ENCODE data around the gene CHST15. TPM values are rescaled to one million over a fixed set of nuclear protein-coding genes. Genes with fewer than 3 reads are reported as not detected.

Gene CHST15
- total and polyA plus RNA-seq, 3 donors from 2014 or later: 9.3 to 12.8 (median 11.5) TPM

- 86 to 91% methylated on average over 2 of the region's 2 CpGs for WGBS, 2 donors
- Histone ChIP-seq H3K4me3 (no peak overlapping the region), H3K27me3 (no peaks in the 10 kb centered on the region), H3K4me1 (no peaks in the 10 kb centered on the region), H3K27ac (no peak overlapping the region), H3K36me3 (ENCODE audit: low read depth, missing control alignments) (no peaks in the 10 kb centered on the region), H3K9me3 (no peaks in the 10 kb centered on the region)
- no peak for TF ChIP-seq CTCF (IDR thresholded peaks at IDR 0.05)
- no peak for TF ChIP-seq POLR2A (IDR thresholded peaks at IDR 0.05)
- intact Hi-C loops (cut with DNase I; ENCODE audit: low total_unique reads): no loop called here
- no peak for DNase-seq
These were observed 104.7 kb downstream of the CHST15 start for GRCh38 chr10:123988694-123989093.

GRCh38 chr10:123986736-123987135 is 106.7 kb downstream of the CHST15 start:
- Histone ChIP-seq H3K27me3 (no peaks in the 10 kb centered on the region), H3K4me3 (no peak overlapping the region), H3K27ac (no peak overlapping the region), H3K36me3 (ENCODE audit: low read depth, missing control alignments) (no peaks in the 10 kb centered on the region), H3K4me1 (no peaks in the 10 kb centered on the region), H3K9me3 (no peaks in the 10 kb centered on the region)
- no peak for DNase-seq
- intact Hi-C loops (cut with DNase I; ENCODE audit: low total_unique reads): no loop called here
- 24 to 41% methylated on average over 1 of the region's 1 CpG for WGBS, 2 donors
- TF ChIP-seq CTCF (IDR thresholded peaks at IDR 0.05): no peak
- no peak for TF ChIP-seq POLR2A (IDR thresholded peaks at IDR 0.05)

- no peaks in the 10 kb centered on the region for H3K36me3 ChIP-seq (ENCODE audit: low read depth, missing control alignments)
- peaks cover 3% of the 10 kb centered on the region for H3K4me1 ChIP-seq
- WGBS, 2 donors: 67 to 68% methylated on average over 4 of the region's 4 CpGs
- TF ChIP-seq POLR2A (IDR thresholded peaks at IDR 0.05) (no peak), CTCF (IDR thresholded peaks at IDR 0.05) (no peak)
- H3K27me3 ChIP-seq: no peaks in the 10 kb centered on the region
- H3K9me3 ChIP-seq: no peaks in the 10 kb centered on the region
- intact Hi-C loops (cut with DNase I; ENCODE audit: low total_unique reads): no loop called here
- no peak overlapping the region for H3K27ac ChIP-seq
- no peak for DNase-seq
- H3K4me3 ChIP-seq: no peak overlapping the region
These were observed 119.0 kb downstream of the CHST15 start for GRCh38 chr10:123974406-123974805.

- TF ChIP-seq POLR2A (IDR thresholded peaks at IDR 0.05): no peak
- TF ChIP-seq CTCF (IDR thresholded peaks at IDR 0.05): no peak
- no peak for DNase-seq
- Histone ChIP-seq H3K27ac (no peak overlapping the region), H3K9me3 (no peaks in the 10 kb centered on the region), H3K27me3 (no peaks in the 10 kb centered on the region), H3K36me3 (ENCODE audit: low read depth, missing control alignments) (no peaks in the 10 kb centered on the region), H3K4me3 (peak overlapping the region in 1 of 2 donors; percentile 4), H3K4me1 (peaks cover 7% of the 10 kb centered on the region)
- intact Hi-C loops (cut with DNase I; ENCODE audit: low total_unique reads): no loop called here
- WGBS, 2 donors: 6 to 7% methylated on average over 40 to 53 of the region's 62 CpGs
These were observed 120.7 kb downstream of the CHST15 start for GRCh38 chr10:123972481-123973401.

GRCh38 chr10:123970927-123971286 is 122.5 kb downstream of the CHST15 start:
- H3K27me3 ChIP-seq: no peaks in the 10 kb centered on the region
- H3K9me3 ChIP-seq: no peaks in the 10 kb centered on the region
- TF ChIP-seq POLR2A (IDR thresholded peaks at IDR 0.05): no peak
- no peak for TF ChIP-seq CTCF (IDR thresholded peaks at IDR 0.05)
- no peak overlapping the region for H3K4me3 ChIP-seq
- H3K4me1 ChIP-seq: peaks cover 19% of the 10 kb centered on the region
- H3K36me3 ChIP-seq (ENCODE audit: low read depth, missing control alignments): no peaks in the 10 kb centered on the region
- intact Hi-C loops (cut with DNase I; ENCODE audit: low total_unique reads): no loop called here
- 54 to 59% methylated on average over 4 of the region's 4 CpGs for WGBS, 2 donors
- H3K27ac ChIP-seq: no peak overlapping the region
- DNase-seq: no peak
